NCI-H1417 treated with DMSO at 0.1 percent for 48 hours (cell line): ENCODE measurements around the gene PRDM2.

Experiments
- DNase-seq: peaks from one replicate; lab custom pipeline; 2025; lab: John Stamatoyannopoulos, UW

Gene PRDM2

DNA sequence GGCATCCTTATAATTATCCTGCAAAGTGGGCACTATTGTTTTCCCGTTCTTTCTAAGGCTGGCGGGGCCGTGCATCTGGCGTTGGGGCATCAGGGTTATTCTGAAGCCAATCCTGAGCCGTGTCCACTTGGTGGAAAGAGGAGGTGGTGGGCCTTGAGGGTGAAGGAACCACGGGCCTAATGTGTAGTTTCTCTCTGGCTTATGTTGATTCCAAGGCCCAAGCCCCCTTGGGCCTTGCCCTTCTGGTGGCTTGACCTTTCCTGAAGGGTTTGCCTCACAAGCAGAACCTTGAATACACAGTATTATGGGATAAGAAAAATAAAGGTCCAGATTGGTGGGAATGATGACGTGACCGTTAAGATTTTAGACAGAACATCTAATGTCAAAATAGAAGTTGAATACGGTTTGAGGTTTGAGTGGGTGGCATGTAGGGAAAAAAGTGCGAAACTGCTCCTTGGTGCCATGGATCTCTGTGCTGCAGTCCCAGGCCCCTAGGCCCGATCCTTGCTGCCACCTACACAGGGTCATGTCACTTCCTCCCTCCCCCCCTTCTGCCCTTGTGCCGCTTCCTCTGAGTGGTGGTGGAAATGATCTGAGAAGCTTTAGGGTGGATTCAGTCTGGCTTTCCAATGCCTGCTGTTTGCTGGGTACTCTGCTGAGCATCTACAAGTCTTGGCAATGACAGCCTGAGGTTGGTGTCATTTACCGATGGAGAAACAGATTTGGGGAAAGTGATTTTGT, 90.5 kb downstream of the PRDM2 start:
- no peak for DNase-seq

DNA sequence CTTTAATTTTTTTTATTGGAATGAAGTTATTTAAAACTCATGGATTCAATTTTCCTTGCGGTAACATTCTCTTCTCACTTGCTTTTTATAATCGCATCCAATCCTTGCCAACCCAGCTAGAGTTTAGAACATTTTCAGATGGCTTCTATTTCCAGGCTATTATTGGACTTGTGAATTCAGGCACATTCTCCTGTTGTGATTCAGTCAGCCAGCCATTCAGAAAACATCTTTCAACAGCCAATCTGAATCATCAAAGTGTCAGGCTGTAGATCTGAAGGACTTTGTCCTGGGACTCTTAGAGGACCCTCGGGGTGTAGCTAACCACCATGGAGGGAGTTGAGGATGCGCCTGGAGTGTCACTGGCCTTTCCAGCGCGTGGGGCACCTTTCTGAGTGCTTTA, 92.4 kb downstream of the PRDM2 start:
- DNase-seq = no peak

DNA sequence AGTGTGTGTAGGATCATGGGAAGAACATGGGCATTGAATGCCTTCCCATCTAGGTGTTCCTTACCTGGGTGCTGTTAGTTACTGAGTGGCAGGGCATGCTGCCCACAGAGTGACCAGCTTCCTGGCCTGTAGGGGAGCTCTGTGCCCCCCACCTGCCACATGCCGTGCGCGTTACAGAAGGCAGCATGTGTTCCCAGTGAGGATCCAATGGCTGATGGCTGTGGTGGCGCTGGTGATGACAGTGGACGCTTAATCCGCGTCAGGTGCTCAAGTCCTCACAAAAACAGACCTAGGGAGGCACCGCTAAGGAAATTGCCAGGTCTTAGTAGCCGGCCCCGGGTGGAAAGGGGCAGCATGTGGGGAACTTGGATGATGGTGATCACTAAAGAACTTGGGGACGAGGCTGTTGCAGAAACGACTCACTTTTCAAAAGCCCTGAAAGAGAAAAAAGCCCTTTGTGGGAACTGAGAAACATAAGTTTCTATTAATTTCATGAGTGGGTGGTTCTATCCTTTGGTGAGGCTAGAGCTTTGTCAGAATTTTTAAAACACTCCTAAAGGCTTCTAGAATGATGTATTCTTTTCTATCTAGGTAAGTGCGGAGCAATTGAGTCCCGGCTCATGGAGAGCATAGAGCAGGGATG, 93.2 kb downstream of the PRDM2 start:
- DNase-seq = no peak

DNA sequence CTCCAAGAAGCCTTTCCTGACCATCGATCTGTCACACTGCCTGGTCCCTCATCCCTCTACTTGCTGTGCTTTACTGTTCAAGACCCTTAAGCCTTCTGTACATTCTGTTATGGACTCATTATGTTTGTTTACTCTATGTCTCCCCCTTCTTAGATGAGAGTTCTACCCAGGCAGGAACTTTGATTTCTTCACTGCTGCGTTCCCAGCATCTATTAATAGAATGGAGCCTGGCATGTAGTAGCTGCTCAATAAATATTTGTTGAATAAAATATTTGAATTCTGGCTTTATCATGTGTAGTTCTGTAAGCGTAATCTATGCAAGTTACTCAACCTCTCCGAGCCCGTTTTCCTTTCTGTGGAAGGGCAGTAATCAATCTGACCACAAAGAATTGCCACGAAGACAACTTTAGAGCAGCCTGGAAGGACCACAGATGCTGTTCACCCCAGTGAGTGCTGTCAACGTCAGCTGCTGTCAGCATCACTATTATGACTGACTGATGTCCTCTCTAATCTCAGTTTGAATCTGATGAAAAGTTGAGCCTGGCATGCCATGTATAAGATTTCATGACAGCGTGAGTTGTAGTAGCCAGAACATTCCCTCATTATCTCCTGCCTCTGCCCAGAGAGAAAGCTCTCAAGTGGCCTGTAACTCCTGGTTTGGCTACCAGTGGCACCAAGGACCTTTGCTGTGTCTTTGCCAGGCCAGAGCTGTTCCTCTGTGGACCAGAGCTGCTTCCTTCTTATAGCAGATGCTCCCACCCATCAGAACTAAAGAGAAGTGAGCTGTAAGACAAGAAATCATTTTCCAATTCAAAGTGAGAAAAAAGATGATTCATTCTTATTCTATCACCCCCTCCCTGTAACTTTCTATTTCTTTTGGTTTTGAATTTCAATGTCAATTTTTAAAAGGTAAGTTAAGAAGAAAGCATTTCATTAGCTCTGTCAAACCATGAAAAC, 94.5 kb downstream of the PRDM2 start:
- DNase-seq = no peak

DNA sequence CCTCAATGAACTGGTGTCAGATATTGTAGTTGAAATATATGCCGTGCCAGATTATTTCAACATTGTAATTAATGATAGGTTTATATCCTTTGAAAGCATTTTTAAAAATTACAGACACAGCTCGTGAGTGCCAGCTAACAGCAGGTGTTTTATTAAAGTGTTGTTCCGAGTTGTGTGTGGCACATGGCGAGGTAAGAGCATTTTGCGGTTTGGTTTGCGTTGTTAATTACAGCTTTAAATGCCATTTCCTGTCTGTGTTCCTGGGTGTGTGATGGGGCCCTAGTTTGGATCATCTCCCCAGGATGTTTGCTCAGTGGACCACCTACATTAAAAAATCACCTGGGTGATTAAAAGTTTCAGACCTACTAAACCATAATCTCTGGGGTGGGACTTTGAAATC, 97.4 kb downstream of the PRDM2 start:
- peak; percentile 69 for DNase-seq

- DNase-seq = no peak
These were observed 98.1 kb downstream of the PRDM2 start for GRCh38 chr1:13798120-13798519.

DNA sequence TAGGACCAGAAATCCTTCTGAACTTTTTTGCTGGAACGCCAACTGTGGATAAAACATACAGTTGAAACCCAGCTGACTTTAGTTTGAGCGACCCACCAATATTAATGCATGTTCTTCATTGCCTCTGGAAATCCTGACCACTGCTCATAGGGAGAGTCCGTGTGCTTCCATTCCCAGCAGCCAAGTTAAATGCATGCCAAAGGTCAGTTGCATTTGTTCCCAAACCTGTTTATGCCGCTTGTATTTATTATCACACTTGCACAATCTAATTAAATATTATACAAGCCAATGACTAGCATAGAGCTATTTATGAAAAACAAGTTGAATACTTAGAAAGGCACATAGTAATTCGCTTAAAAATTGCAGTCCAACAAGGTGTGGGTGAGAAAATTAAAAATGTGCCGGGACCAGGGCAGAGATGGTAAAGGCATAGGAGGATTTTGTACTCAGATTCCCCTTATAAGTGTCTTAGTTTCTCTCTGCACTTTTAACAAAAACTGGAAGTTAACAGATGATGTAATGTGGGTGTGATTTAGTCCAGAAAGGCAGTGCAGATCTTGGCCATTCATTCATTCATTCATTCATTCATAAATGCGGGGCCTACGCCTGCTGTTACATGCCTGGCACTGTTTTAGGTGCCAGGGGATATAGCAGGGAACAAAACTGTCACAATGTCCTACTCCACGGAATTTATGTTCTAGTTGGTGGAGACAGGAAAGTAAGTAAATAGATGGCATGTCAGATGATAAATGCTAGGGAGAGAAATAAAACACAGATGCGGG, 99.7 kb downstream of the PRDM2 start:
- DNase-seq = no peak

GRCh38 chr1:13801232-13801631, 101.2 kb downstream of the PRDM2 start:
- DNase-seq = no peak

DNA sequence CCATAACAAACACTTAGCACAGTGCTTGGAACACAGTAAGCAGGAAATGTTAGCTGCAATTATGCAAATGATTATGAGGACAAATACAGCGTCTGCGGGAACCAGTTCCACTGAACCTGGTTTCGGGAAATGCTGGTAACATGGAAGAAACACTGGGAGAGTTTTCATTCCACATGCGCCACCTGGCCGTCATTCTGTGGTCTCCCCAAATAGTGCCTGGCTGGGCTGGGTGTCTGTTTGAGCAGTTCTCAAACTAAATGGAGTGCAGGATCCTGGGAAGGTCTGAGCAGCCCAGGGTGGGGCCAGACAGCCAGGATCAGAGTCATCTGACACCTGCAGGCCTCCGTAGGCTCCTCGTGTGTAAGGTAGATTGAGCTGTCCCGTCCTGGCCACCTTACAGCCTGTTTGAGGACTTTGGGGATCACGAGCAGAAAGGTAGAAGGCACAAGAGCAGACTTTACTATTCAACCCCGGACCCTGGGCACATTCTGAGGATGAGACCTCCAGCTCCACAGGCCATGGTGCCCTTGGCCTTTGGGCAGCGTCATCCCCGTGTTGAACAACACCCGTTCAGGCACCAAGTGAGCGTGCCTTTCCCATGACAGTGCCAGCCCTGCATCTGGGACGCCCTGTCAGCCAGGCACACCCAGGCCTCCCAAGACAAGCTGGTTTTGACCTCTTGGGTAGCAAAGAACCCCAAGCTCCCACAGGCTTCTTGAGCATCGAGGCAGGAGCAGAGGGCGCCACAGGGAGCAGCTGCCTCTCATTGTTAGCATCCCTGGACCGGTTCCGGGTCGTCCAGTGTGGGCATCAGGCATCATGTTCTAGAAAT, 101.9 kb downstream of the PRDM2 start:
- no peak for DNase-seq

GRCh38 chr1:13802782-13803545, 103.0 kb downstream of the PRDM2 start:
- DNase-seq = no peak

DNA sequence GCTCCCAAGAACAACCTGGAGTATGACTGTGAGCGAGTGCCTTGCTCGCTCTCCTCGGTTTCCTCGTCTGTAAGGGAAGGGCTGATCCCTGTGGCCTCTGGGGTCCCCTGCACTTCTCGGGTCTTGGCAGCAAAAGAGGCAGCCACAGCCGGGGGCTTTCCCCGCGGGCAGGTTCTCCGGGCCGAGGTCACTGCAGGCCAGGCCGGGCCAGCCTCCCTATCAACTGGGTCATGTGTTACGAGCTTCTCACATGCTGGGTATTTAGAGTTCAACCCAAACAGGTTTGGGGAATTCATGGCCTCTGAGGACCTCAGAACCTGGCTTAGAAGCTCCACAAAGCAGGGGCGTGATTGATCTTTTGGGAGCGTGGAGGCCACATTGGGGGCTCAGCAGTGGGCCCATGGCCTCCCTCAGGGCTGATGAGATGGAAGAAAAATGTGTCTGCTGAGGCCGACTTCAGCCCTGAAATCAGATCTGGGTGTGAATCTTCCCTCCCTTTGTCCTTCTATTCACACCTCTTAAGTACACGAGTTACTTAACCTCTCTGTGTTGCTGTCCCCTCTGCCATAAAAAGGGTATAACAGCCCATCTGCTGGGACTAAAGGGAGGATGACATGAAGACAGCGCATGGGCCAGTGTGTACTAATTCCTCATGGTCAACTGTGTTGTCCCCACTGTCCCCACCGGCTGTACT, 103.7 kb downstream of the PRDM2 start:
- DNase-seq = no peak

GRCh38 chr1:13804240-13804633, 104.2 kb downstream of the PRDM2 start:
- no peak for DNase-seq

GRCh38 chr1:13805431-13805830, 105.4 kb downstream of the PRDM2 start:
- no peak for DNase-seq

DNA sequence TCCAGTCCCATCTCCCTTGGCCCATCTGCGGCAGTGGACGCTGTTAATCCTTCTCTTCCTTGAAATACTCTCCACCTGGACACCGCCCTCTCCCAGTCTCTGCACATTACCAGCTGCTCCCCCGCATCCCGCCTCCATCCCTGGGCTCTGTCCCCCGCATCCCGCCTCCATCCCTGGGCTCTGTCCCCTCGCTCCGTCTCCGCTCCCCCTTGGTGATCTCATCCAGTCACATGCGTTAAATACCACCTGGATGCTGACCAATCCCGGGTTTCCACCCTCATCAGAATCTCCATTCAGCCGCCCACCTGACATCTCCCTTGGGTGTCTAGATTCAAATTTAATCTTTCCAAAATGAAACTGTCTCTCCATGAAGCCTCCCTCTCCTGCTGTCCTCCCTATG, 106.1 kb downstream of the PRDM2 start:
- DNase-seq = no peak

DNA sequence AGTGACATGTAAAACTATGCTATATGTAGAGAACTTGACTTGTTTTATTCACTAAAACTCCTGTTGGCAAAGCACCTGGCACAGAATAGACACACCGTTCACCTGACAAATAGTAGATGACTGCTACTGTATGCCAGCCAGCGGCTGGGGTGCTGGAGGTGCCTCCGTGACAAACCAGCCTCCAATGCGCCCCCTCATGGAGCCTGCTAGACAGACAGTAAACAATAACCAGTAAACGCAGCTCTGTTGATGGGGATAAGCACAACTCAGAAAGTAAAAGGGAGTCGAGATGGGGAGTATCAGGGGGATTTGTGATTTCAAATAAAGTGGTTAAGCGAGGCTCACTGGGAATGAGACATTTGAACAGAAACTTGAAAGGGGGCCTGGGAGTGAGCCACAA, 107.2 kb downstream of the PRDM2 start:
- no peak for DNase-seq

- DNase-seq = no peak
These were observed 108.7 kb downstream of the PRDM2 start for GRCh38 chr1:13808729-13809131.

DNA sequence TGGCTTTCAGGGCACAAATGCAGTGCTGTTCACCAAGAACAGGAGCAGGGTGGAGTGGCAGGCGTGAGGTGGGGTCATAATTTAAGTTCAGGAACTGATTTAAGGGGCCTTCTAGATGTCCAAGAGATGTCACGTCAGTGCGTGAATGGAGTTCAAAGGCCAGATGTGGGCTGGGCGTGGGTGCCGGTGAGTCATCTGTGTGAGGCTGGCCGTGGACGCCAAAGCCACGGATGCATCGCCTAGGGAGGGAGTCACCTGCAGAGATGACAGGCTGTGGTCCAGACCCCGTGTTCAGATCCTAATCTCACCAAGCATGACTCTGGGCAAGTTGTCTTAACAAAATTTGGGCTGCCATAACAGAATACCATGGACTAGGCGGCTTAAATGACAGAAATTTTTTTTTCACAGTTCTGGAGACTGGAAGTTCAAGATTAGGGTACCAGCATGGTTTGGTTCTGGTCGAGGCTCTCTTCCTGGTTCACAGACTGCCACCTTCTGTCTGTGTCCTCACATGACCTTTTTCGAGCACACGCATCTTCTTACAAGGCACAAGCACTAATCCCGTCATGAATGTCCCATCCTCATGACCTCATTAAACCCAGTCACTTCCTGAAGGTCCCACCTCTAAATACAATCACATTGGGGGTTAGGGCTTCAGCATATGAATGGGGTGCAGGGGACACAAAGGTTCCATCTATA, 109.6 kb downstream of the PRDM2 start:
- no peak for DNase-seq

DNA sequence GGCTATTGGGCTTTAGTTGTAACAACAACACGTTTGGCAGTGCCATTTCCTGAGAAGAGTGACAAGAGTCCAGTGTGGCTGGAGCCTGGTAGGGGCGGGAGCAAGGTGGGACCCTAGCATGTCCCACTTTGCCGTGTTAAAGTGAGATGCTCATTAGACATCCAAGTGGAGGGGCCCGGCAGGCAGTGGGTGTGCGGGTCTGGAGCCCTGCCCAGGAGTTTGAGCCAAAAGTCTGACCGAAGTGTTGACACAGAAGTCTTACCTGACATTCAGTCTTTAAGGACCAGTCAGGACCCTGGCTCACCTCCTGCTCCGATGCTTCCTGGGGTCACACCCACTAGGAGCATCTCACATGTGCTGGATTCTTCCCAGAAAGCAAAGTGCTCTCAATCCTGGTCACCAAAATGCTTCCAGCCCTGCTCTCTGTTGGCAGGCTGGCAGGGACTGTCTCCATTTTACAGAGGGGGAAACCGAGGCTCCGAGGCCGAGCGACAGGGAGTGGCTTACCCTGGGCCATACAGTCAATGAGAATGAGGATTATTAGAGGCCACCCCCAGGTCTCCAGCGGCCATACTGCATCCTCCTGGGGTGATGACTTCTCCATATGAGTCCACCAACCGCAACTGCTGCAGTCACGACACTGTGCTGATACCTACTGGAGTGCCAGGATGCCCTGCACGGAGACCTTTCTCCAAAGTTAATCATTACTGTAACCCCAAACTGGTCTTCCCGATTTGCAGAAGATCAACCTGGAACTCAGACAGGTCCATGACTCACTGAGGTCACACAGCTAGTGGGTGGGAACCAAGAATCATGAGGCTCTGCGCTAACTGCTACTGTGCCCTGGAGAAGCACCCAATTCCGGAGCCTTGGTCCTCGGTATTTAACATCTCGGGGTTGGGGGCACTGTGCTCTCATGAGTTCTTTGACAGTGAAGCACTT, 112.7 kb downstream of the PRDM2 start:
- no peak for DNase-seq
